Measurements from ENCODE around the gene SDC3. TPM values are rescaled to one million over a fixed set of nuclear protein-coding genes. Genes with fewer than 3 reads are reported as not detected.
A peak's percentile ranks its signal among the peaks of the same experiment; 100 is the strongest.

SDC3 gene
- total and polyA plus RNA-seq, 7 donors = 2.4 to 91.1 (median 29.9) TPM

DNA sequence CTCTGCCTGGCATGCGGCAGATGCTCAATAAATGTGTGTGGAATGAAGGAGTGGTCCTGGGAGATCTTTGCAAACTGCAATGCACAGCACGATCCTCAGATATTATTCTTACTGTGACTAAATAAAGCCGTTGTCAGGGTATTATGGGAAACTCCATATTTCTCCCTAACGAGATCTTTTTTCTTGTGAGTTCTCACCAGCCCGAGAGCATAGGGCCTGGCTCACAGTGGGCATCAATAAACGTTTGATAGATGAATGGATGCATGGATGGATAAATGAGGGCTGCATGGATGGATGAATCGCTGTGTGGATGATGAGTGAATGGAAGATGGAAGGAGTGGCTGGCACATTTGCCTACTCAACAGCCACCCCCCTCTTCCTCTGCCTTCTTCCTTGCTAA is 69.6 kb downstream of the SDC3 start:
- Histone ChIP-seq H3K4me3 (no peak overlapping the region), H3K4me1 (no peaks in the 10 kb centered on the region), H3K36me3 (no peaks in the 10 kb centered on the region), H3K27me3 (no peaks in the 10 kb centered on the region), H3K9me3 (no peaks in the 10 kb centered on the region), H3K27ac (no peak overlapping the region)
- intact Hi-C loops (cut with DNase I) = no loop called here
- 90% methylated on average over 7 of the region's 7 CpGs for WGBS, 2 donors
- DNase-seq = no peak
- TF ChIP-seq POLR2AphosphoS5 (IDR thresholded peaks at IDR 0.05) (no peak), POLR2A (IDR thresholded peaks at IDR 0.05) (no peak), EP300 (IDR thresholded peaks at IDR 0.05) (no peak)
- TF ChIP-seq, protein P1, sequence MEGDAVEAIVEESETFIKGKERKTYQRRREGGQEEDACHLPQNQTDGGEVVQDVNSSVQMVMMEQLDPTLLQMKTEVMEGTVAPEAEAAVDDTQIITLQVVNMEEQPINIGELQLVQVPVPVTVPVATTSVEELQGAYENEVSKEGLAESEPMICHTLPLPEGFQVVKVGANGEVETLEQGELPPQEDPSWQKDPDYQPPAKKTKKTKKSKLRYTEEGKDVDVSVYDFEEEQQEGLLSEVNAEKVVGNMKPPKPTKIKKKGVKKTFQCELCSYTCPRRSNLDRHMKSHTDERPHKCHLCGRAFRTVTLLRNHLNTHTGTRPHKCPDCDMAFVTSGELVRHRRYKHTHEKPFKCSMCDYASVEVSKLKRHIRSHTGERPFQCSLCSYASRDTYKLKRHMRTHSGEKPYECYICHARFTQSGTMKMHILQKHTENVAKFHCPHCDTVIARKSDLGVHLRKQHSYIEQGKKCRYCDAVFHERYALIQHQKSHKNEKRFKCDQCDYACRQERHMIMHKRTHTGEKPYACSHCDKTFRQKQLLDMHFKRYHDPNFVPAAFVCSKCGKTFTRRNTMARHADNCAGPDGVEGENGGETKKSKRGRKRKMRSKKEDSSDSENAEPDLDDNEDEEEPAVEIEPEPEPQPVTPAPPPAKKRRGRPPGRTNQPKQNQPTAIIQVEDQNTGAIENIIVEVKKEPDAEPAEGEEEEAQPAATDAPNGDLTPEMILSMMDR (IDR thresholded peaks at IDR 0.05) = no peak

DNA sequence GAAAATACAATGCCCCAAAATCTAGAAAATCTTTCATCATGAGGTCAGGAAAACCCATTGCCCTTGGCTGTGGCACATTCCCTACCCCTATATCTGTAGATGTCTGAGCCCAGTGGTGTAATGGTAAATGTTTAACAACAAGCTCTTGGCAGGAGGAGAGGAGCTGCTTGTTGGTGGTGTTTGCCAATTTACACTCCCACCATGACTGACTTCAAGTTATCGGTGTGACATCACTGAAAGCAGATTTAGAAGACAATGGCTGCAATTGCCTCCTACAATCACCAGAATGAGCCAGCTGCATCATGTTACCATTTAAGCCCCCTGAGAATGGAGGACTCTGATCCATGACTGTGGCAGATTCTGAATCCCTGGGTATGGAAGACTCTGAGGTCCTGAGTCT is 70.9 kb downstream of the SDC3 start:
- no peak overlapping the region for H3K27ac ChIP-seq
- WGBS, 2 donors = 30 to 54% methylated on average over 1 of the region's 1 CpG
- DNase-seq = no peak
- H3K36me3 ChIP-seq = no peaks in the 10 kb centered on the region
- intact Hi-C loops (cut with DNase I) = no loop called here
- TF ChIP-seq, protein P1 (IDR thresholded peaks at IDR 0.05) = no peak
- TF ChIP-seq POLR2AphosphoS5 (IDR thresholded peaks at IDR 0.05) (no peak), POLR2A (IDR thresholded peaks at IDR 0.05) (no peak), EP300 (IDR thresholded peaks at IDR 0.05) (no peak)
- no peaks in the 10 kb centered on the region for H3K4me1 ChIP-seq
- H3K27me3 ChIP-seq = no peaks in the 10 kb centered on the region
- H3K9me3 ChIP-seq = no peaks in the 10 kb centered on the region
- H3K4me3 ChIP-seq = no peak overlapping the region

DNA sequence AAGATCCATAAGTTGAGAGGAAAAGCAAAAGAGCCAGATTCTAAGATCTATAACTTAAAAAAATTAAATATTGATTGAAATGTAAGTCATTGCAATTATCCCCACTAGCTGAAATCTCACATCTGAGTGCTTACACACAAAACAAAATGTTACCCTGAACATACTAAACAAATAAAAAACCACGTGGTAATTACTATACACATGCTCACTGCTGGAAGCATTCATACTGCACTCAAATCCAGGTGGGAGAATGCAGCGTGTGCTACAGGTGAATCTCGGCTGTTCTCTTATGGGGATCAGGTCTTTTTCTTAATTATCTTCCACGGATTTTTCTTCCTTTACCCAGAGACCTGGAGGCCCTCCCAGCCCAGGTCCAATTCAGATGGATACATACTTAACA is 74.3 kb downstream of the SDC3 start:
- TF ChIP-seq, protein P1 (IDR thresholded peaks at IDR 0.05) = no peak
- TF ChIP-seq POLR2AphosphoS5 (IDR thresholded peaks at IDR 0.05) = no peak
- TF ChIP-seq EP300 (IDR thresholded peaks at IDR 0.05) = no peak
- no peak for TF ChIP-seq POLR2A (IDR thresholded peaks at IDR 0.05)
- Histone ChIP-seq H3K9me3 (no peaks in the 10 kb centered on the region), H3K27ac (peak overlapping the region in 1 of 4 donors; percentile 43), H3K36me3 (no peaks in the 10 kb centered on the region), H3K4me3 (no peak overlapping the region), H3K27me3 (no peaks in the 10 kb centered on the region), H3K4me1 (no peaks in the 10 kb centered on the region)
- WGBS, 2 donors = 27 to 60% methylated on average over 4 of the region's 4 CpGs
- DNase-seq = no peak
- intact Hi-C loops (cut with DNase I) = no loop called here

DNA sequence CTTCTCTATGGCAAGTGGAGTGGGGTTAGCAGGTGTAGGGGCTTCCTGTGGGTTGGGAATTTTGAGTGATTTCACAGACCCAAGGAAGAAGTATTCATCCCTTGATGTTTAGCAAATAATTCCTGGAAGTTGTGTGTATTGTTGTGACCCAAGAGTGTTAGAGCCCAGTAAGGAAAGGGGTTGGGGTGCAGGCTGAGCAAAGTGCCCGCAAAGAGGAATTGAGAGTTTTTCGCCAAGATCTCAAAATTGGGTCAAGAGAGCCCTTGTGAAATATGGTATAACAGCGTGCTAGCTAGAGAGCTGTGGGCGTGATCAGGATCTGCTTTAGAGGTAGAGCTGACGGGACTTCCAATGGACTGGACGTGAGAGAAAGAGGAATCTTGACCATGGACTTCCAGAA is 78.0 kb downstream of the SDC3 start:
- Histone ChIP-seq H3K4me1 (peaks cover 0 to 20% (median 5%) of the 10 kb centered on the region in 4 donors), H3K4me3 (no peak overlapping the region), H3K9me3 (no peaks in the 10 kb centered on the region), H3K36me3 (no peaks in the 10 kb centered on the region), H3K27ac (no peak overlapping the region), H3K27me3 (no peaks in the 10 kb centered on the region)
- TF ChIP-seq, protein P1 (IDR thresholded peaks at IDR 0.05) = no peak
- TF ChIP-seq POLR2AphosphoS5 (IDR thresholded peaks at IDR 0.05) (no peak), POLR2A (IDR thresholded peaks at IDR 0.05) (no peak), EP300 (IDR thresholded peaks at IDR 0.05) (no peak)
- intact Hi-C loops (cut with DNase I) = no loop called here
- DNase-seq = no peak
- 78 to 90% methylated on average over 6 of the region's 6 CpGs for WGBS, 2 donors

DNA sequence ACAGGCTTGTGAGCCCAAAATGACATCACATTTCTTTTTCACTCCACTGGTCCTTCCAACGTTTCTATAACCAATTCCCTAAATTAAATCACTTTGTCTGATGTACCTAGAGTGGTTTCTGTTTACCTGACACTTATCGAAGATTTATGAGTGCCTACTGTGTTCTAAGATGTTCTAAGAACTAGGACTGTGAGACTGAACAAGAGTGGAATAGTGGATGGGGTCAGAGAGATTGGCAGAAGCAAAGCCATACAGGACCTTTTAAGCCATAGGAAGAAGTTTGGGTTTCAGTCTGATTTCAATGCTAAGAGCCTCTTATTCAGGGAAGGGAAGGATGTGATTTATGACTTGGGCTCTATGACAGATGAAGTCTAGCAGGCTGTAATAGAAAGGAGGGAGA is 78.7 kb downstream of the SDC3 start:
- H3K4me3 ChIP-seq = no peak overlapping the region
- WGBS, 2 donors = 64 to 65% methylated on average over 2 of the region's 2 CpGs
- TF ChIP-seq POLR2AphosphoS5 (IDR thresholded peaks at IDR 0.05) (no peak), EP300 (IDR thresholded peaks at IDR 0.05) (no peak), POLR2A (IDR thresholded peaks at IDR 0.05) (no peak)
- TF ChIP-seq, protein P1 (IDR thresholded peaks at IDR 0.05) = no peak

More for the DNA sequence above, 78.7 kb downstream of the SDC3 start:
- no peaks in the 10 kb centered on the region for H3K36me3 ChIP-seq
- no peaks in the 10 kb centered on the region for H3K27me3 ChIP-seq
- intact Hi-C loops (cut with DNase I) = no loop called here
- peaks cover 0 to 26% (median 11%) of the 10 kb centered on the region in 4 donors for H3K4me1 ChIP-seq
- no peak for DNase-seq
- H3K27ac ChIP-seq = no peak overlapping the region
- no peaks in the 10 kb centered on the region for H3K9me3 ChIP-seq

Data from sigmoid colon (tissue), 7 donors.